ENCODE measurements around the gene RAB26.
"Not testable (repeated sequence)": the region's sequence is repeated elsewhere in the genome, so short reads cannot be mapped to it uniquely, and the experiment has no call there.

- not testable (repeated sequence) for TF ChIP-seq CTCF (IDR thresholded peaks at IDR 0.05; ENCODE audit: poor library complexity, severe bottlenecking); MXI1 (conservative IDR thresholded peaks at IDR 0.05; ENCODE audit: poor library complexity, severe bottlenecking); RAD21 (conservative IDR thresholded peaks at IDR 0.05); EZH2 (IDR thresholded peaks at IDR 0.05; ENCODE audit: borderline replicate concordance, insufficient read depth, low read length, poor library complexity, severe bottlenecking); POLR2AphosphoS5 (IDR thresholded peaks at IDR 0.05); EP300 (conservative IDR thresholded peaks at IDR 0.05; ENCODE audit: poor library complexity, severe bottlenecking); REST (IDR thresholded peaks at IDR 0.05; ENCODE audit: borderline replicate concordance)
Observed at GRCh38 chr16:2129251-2129650, 19.2 kb upstream of the RAB26 start.
